Stimulated activated CD8-positive, alpha-beta memory T cell treated with anti-CD3 and anti-CD28 coated beads, Interleukin-12 subunit alpha, Interleukin-12 subunit beta, amount 100 ng/mL, for 1 hour (primary cell): ENCODE results near the gene RSF1.

ENCODE experiments used
- DNase-seq: peaks from one replicate; pipeline ENCODE4 v3.0.0-alpha.2; 2020; ENCODE audit warnings: low read depth

RSF1 gene

DNA sequence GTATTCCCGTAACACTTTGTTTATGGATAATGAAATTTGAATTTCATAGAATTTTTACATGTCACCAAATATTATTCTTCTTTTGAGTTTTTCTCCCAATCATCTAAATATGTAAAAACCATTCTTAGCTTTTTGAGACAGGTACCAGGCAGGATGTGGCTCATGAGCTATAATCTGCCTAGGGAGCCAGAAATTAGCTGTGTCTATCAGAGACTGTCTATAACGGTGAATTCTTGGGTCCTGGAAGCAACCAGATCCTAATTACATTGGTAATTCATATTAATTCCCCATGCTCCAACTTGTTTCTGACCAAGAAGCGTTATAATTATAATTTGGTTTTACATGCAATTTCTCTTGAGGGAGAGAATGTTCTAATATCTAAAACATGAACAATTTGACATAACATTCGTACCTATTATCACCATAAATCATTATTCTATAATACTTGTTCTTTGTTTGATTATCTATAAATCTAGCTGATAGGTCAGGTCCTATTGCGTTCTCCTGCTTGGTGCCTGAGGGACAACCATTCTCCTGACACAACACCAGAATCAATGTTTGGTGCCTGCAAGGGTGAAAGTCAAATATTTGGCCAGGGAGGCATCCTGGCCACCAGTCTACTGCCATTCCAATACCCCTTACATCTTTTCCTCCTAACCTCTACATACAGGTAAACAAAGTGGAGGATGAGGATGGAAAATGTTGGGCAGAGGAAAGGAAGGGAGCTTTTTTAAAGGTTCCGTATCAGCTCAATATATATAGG is 69.9 kb downstream of the RSF1 start:
- no peak for DNase-seq

DNA sequence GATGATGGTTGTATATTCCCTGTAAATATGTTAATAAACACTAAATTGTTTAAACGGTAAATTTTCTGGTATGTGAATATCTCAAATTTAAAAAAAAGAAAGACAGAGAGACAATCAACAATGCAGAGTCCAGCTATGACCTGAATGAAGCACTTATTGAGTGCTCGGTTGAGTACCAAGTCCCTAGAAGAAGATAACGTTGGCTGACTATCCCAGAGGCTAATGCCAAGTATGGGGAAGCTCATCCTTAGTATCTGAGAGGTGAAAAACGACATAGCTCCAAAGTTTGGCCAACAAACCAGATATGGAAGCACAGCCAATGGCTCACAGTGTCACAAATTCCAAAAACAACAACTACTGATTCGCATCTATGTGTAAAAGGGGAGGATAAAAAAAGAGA is 71.3 kb downstream of the RSF1 start:
- DNase-seq: no peak

DNA sequence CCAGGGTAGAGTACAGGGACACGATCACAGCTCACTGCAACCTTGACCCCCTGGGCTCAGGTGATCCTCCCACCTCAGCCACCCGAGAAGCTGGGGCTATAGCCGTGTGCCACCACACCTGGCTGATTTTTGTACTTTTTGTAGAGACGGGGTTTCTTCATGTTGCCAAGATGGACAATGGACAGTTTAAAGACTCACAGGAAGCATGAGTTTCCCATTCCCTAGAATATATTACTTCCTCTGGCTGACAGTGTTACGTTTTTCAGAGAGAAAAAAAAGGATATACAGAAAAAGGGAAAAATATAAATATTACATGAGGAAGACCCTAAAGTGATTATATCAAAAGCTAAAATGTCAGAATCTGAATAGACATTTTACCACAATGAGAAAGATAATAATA is 72.3 kb downstream of the RSF1 start:
- no peak for DNase-seq

DNA sequence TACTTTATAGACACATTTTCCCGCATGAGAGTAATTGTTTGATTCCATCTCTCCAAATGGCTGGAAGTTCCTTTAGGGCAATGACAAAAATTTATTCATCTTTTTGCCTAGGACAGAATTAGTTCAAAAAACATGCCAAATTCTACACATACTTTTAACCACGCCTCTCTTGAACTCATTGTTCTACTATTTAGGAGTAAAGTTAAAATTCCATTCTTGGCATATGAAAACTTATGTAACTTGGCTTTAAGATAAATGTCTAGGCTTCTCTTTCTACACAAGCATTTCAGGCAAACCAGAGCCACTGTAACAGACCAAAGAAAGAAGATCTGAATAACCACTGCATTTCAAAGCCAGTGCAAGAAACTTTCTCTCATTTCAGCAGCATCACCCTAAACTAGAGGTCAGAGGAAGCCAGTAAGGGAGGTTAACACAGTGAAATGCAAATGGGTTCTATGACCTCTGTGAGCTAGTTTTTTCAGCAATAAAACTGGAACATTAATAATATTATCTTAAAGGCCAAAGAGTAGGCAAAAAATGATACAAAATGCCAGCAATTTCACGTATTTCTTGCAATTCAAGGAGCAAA is 73.0 kb downstream of the RSF1 start:
- DNase-seq: no peak

DNA sequence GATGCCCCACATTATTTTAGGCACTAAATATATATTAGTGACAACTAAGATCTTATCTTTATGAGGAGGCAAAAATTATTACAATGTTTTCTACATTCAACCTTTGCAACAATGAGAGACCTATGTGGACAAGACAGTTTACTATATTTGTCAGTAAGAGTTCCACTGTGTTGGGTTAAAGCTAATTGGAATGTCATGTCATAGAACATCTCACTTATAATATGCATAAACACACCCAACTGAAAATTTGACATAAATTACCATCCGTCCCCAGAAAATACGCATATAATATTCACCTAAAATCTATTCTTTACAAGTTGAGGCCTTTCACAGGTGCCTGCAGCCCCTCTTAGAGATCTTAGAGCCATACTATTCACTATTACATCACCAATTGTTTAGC is 84.0 kb downstream of the RSF1 start:
- no peak for DNase-seq

DNA sequence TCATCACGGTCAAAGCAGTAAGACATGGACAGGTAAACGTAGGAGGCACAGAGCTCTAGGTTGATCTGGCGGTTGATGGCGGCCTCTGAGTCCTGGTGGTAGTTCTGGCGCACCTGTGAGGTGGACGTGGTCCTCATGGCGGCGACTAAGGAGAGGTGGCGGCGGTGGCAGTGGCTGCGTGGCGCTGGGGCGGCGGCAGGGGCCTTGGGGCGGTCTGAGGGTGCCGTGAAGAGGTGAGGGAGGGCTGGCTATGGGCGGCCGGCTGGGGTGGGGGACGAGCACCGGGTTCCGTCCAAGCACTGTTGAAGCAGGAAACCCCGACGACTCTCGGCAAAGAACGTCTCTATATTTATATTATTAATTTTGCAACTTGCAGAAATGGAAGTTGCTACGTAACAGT is 85.6 kb downstream of the RSF1 start:
- DNase-seq: no peak

DNA sequence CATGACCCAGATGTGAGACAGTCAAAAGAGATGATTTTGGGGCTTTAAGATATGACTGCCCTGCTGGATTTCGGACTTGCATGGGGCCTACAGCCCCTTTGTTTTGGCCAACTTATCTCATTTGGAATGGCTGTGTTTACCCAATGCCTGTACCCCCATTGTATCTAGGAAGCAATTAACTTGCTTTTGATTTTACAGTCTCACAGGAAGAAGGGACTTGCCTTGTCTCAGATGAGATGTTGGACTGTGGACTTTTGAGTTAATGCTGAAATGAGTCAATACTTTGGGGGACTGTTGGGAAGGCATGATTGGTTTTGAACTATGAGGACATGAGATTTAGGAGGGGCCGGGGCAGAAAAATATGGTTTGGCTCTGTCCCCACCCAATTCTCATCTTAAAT is 88.4 kb downstream of the RSF1 start:
- no peak for DNase-seq

DNA sequence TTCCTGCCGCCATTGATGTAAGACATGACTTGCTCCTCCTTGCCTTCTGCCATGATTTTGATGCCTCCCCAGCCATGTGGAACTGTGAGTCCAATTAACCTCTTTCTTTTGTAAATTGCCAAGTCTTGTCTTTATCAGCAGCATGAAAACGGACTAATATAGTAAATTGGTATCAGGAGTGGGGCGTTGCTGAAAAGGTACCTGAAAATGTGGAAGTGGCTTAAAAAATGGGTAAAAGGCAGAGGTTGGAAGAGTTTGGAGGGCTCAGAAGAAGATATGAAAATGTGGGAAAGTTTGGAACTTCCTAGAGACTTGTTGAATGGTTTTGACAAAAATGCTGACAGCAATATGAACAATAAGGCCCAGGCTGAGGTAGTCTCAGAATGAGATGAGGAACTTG is 89.7 kb downstream of the RSF1 start:
- DNase-seq: no peak

DNA sequence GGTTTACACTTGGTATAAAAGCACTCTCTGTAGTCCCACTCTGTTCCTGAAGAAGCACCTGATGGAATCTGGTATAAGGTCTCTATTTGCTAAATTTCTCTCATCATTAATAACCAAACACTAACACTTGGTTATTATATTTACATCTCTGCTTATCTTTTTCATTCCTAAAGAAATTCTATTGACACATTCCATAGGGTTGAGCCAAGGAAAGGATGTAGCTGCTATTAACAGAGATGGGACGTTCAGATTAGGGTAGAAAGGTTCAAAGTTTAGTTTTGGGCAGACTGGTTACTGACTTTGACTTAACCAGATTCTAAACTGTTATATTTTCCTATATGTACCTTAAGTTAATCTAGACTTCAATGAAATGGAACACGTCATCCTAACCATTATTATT is 91.5 kb downstream of the RSF1 start:
- DNase-seq: no peak

DNA sequence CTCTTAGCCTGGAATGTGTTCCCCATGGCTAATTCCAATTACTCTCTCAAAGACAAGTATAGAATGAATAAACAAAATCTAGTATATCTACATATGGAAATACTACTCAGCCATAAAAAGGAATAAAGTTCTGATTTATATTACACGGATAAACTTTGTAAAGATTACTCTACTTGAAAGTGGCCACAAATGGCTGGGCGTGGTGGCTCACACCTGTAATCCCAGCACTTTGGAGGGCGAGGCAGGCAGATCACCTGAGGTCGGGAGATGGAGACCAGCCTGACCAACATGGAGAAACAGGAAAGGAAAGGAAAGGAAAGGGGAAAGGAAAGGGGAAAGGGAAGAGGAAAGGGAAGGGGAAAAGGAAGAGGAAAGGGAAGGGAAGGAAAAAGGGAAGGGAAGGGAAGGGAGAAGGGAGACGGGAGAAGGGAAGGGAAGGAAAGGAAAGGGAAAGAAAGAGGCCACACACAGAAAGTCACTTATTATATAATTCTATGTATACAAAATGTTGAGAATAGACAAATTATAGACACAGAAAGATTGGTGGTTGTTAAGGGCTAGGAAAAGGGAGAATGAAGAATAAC is 92.2 kb downstream of the RSF1 start:
- no peak for DNase-seq

DNA sequence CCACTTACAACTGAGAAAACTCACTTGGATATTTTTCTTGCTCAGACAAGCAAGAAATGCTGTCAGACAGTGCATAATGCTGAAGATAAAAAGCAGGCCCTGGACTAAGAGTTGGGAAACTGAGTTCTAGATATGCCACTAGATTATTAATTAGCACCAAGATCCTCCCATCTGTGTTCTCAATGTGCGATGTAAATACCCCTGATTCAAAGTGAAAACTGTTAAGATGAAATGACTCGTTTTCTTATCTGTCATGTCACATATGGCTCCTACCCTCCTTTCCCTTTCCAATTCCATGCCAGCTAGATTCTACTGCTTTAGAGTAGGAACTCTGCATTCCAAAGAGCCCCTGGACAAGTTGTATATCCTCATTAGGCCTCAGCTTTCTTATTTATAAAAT is 94.0 kb downstream of the RSF1 start:
- no peak for DNase-seq

DNA sequence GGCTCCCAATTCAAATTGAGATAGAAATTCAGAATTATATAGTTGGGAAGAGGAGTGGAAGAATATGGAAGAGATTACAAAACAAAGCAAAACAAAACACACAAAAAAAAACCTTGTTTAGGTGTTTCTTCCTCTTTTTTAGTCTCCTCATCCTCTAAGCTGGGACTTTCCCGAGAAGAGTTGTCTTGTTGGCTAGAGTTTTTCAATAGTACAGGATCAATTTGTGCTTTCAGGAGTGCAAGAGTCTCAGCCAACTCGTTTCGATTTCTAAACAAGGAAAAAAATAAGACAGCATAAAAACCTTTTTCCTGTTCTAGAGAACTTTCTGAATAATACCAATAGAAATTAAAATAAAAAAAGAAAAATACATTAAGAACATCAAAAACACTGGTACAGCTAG is 95.1 kb downstream of the RSF1 start:
- no peak for DNase-seq

DNA sequence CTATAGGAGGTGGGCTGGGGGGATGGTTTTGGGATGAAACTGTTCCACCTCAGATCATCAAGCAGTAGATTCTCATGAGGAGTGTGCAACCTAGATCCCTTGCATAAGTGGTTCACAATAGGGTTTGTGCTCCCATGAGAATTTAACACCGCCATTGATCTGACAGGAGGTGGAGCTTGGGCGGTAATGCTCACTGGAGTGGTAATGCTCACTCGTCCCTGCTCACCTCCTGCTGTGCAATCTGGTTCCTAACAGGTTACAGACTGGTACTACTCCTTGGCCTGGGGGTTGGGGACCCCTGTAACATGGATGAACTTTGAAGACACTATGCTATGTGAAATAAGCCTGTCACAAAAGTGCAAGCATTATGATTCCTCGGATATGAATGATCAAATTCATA is 95.9 kb downstream of the RSF1 start:
- no peak for DNase-seq

DNA sequence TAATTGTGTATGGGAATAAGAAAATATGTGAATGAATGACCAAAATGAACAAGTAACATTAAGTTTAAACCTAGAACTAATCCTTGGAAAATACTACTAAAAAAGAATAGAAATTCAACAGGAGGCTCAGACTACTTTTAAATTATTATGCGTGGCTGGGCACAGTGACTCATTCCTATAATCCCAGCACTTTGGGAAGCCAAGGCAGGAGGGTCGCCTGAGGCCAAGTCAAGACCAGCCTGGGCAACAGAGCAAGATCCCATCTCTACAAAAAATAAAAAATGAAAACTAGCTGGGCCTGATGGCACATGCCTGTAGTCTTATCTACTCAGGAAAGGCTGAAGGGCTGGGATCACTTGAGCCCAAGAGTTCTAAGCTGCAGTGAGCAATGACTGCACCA is 97.5 kb downstream of the RSF1 start:
- no peak for DNase-seq

DNA sequence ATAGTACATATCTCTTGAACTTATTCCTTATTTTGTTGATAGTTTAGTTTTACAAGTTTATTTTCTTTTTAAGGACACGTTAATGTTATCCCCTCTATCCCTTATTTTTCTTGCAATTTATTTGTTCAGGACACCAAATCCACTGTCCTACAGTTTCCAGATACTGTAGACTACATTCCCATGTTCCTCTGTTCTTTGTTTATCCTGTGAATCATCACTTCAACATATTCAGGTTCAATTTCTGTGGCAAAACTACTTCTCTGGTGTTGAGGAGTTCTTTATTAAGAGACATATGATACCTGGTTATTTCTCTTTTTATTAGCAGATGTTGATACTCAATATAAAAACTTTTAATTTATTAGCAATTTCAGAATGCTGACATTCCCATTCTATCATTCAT is 110.2 kb downstream of the RSF1 start:
- no peak for DNase-seq

DNA sequence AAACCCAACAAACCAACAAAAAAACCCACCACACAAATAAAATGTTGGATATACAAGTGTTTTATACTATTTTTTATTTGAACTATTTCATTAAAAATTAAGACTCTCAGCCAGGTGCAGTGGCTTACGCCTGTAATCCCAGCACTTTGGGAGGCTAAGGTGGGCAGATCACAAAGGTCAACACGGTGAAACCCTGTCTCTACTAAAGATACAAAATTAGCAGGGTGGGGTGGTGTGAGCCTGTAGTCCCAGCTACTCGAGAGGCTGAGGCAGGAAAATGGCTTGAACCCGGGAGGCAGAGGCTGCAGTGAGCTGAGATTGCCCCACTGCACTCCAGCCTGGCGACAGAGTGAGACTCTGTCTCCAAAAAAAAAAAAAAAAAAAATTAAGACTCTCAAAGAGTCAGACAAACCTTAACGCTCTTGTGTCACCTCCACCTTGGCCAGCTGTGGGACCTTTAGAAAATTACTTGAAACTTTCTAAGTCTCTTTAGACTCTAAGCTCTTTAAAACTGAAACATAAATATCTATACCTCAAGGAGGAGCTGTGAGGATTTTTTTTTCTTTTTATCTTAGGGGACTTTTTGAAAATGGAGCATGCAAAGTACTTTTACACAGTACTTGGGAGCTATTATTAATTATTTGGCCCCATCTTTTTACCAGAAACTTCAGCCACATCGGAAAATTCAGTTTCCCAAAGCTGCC is 114.5 kb downstream of the RSF1 start:
- no peak for DNase-seq

DNA sequence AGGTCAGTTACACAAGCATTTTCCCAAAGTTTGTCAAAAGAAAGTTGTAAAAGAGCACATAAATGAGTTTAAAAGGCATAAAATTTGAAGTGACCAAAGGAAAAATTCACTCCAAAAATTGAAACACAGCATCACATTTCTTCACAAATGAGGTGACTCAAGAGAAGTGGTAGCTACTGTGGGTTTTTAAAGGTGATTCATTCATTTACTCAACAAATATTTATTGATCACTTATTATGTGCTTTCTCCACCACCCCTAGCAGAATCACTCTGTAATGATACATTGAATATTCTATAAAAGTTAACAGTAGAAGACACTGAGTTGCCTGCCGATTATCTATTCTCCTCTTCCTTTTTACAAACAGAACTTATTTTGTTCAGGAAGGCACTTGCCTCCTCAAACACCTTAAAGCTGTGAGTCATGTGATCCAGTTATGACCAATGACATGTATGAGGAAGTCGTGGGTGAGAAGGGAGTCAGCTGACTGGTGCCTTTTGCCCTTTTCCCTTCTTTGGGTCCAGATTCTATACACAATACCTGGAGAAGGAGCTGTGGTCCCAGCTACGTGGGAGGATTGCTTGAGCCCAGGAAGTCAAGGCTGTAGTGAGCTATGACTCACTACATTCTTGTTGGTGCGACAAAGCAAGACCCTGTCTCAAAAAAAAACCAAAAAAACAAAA is 115.2 kb downstream of the RSF1 start:
- no peak for DNase-seq

DNA sequence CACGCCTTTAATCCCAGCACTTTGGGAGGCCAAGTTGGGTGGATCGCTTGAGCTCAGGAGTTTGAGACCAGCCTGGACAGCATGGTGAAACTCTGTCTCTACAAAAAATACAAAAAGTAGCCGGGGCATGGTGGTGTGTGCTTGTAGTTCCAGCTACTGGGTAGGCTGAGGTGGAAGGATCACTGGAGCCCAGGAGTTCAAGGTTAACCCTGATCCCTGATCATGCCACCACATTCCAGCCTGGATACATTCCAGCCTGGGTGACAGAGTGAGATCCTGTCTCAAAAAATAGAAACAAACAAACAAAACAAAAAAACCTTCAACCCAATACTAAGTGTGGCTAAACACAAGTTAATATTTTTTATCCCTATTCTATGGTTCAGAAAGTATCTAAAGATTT is 116.5 kb downstream of the RSF1 start:
- DNase-seq: no peak

DNA sequence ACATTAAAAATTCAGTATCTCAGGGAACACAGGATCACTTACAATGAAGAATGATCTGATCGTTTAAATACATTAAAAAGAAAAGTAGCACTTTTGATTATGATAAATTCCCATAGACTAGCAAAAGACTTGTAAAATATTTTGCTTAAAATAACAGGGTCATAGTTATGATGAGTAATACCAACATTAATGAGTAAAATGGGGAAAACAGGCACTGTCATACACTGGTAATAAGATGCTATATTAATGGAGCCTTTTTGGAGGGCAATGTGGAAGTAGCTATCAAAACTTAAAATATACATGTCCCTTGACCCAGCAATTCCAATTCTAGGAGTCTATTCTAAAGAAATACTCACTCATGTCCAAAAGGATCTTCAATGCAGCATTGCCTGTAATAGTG is 121.1 kb downstream of the RSF1 start:
- no peak for DNase-seq

DNA sequence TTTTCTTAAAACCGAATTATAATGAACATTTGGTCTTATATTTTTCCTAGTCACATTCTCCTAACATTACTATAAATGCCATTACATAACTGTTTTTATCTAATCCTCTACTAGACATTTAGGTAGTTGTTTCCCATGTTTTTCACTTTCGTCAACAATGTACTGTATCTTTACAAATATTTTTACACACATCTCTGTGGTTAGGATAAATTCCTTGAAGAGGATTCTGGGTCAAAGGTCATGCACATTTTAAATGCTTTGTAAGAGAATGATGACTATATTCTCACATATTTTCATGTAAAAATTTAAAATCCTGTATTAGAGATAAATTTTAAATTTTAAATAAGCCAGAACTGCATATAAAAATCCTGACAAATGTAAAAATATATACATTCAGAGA is 121.6 kb downstream of the RSF1 start:
- no peak for DNase-seq

DNA sequence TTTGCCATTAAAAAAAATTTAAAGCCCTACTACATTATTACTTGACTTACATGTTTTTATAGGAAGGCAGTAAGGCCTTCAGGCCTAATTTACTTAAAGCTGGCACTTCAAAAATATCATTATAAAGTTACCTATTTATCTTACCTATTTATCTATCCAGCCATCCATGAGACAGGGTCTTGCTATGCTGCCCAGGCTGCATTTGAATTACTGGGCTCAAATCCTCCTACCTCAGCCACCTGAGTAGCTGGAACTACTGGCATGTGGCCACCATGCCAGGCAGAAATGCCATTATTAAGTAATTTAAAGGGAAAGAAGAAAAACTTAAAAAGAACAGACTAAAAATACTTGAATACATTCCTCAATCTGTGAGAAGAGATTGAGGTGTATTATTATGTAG is 122.7 kb downstream of the RSF1 start:
- DNase-seq: no peak

DNA sequence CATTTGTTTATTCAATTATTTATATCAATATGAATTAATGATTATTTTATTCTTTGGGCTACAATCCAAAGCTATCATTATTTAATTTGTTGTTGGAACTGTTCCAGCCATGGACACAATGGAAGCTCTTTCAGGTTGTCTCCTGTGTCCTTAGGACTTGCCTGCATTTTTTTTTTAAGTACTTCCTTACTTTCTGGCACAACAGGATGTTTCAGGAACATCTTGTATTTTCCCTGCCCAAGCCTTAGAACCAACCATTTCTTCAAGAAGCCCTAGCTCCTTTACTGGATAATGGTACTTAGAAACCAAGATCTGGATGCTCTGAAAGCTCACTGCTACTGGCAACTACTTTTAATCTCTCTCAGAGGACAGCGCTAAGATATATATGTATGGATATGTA is 125.1 kb downstream of the RSF1 start:
- no peak for DNase-seq

DNA sequence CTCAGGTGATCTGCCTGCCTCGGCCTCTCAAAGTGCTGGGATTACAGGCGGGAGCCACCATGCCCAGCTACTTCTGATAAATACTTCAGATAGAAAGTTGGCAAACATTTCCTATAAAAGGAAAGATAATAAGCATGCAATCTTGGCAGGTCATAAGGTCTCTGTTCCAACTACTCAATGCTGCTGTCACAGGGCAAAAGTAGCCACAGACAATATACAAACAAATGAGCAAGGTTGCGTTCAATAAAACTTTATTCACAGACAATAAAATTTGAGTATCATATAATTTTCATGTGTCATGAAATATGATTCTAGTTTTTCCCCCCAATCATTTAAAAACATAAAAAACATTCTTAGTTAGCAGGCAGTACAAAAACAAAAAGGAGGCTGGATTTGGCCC is 129.9 kb downstream of the RSF1 start:
- no peak for DNase-seq
